Activated CD4-positive, alpha-beta T cell treated with anti-CD3 and anti-CD28 coated beads, Interleukin-2, amount 10 ng/mL, durations not matched to agents 24 days and 14 days (primary cell): Measurements from ENCODE around the gene KCNJ6. TPM values are rescaled to one million over a fixed set of nuclear protein-coding genes. Genes with fewer than 3 reads are reported as not detected.

Experiments
- DNase-seq: peaks from one replicate; pipeline ENCODE4 v3.0.0; 2022
- H3K27ac Mint-ChIP-seq: one replicate; pipeline ENCODE4 v1.8.0; 2022; ENCODE audit warnings: mild to moderate bottlenecking, mixed read lengths
- H3K27me3 Mint-ChIP-seq: one replicate; pipeline ENCODE4 v1.8.0; 2022; ENCODE audit warnings: mixed read lengths
- H3K36me3 Mint-ChIP-seq: one replicate; pipeline ENCODE4 v1.8.0; 2022; ENCODE audit warnings: low read depth, mild to moderate bottlenecking, mixed read lengths
- H3K4me1 Mint-ChIP-seq: one replicate; pipeline ENCODE4 v1.8.0; 2021; ENCODE audit warnings: mixed read lengths
- H3K4me3 Mint-ChIP-seq: one replicate; pipeline ENCODE4 v1.8.0; 2022; ENCODE audit warnings: mild to moderate bottlenecking, moderate library complexity, mixed read lengths
- H3K9me3 Mint-ChIP-seq: one replicate; pipeline ENCODE4 v1.8.0; 2021; ENCODE audit warnings: mixed read lengths
- intact Hi-C: fragments of 100-400 bp; cut with micrococcal nuclease; formaldehyde crosslinking; loops from one replicate; pipeline ENCODE4 v1.15.1; 2023
- total RNA-seq: library from RNA; stranded (reverse); gene quantifications from 2 replicates; pipeline ENCODE4 v1.2.3, GENCODE V29; 2022

The KCNJ6 gene
- total RNA-seq, 1 donor from 2014 or later, result not detected

- no peaks in the 10 kb centered on the region for H3K9me3 Mint-ChIP-seq
- H3K4me1 Mint-ChIP-seq, result no peaks in the 10 kb centered on the region
- no peaks in the 10 kb centered on the region for H3K36me3 Mint-ChIP-seq
These were observed 73.9 kb downstream of the KCNJ6 start for GRCh38 chr21:37842163-37842919.

DNA sequence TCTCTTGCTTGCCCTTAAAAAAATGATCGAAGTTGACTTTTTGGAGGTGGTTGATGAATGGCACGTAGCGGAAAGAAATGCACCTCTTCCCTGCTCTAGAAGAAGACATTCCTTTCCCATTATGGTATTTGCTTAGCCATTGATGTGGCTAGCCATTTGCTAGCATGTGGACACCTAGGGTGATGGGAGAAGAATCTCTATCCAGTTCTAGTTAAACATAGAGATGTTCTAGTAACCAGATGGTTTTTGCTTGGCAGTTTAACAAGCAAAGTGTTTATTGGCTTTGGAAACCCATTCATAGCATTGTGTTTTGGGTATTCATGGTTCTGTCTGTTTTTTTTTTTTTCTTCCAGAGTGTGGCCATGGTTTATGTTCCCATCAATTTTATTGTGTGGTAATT, 78.9 kb downstream of the KCNJ6 start:
- Mint-ChIP-seq H3K4me1 (no peaks in the 10 kb centered on the region), H3K27ac (no peak overlapping the region), H3K9me3 (no peaks in the 10 kb centered on the region), H3K27me3 (no peaks in the 10 kb centered on the region), H3K36me3 (no peaks in the 10 kb centered on the region), H3K4me3 (no peak overlapping the region)
- no peak for DNase-seq
- intact Hi-C loops, result no loop called here

More at GRCh38 chr21:37842163-37842919, 73.9 kb downstream of the KCNJ6 start:
- Mint-ChIP-seq H3K27me3 (no peaks in the 10 kb centered on the region), H3K4me3 (no peak overlapping the region), H3K27ac (no peak overlapping the region)
- intact Hi-C loops, result no loop called here
- no peak for DNase-seq

DNA sequence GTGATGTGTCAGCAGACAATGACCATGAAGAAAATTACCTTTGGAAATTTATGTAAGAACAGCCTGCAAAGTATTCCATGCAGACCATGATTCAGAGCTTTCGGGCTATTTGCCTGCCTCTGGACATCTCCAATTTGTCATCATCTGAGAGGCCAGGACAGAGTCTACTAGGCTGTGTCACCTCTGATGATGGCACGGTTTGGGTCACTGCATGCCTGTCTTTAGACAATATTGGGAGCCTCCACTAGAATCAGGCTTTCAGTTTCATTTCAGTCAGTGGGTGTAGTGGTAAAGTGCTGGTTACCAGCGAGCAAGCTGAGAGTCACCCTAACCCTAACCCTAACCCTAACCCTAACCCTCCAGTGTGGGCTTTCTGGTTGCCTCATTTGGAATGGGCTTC, 80.8 kb downstream of the KCNJ6 start:
- H3K9me3 Mint-ChIP-seq, result no peaks in the 10 kb centered on the region
- H3K4me1 Mint-ChIP-seq, result no peaks in the 10 kb centered on the region
- intact Hi-C loops, result no loop called here
- H3K4me3 Mint-ChIP-seq, result no peak overlapping the region
- H3K27ac Mint-ChIP-seq, result no peak overlapping the region
- H3K27me3 Mint-ChIP-seq, result no peaks in the 10 kb centered on the region
- DNase-seq, result no peak
- H3K36me3 Mint-ChIP-seq, result no peaks in the 10 kb centered on the region

DNA sequence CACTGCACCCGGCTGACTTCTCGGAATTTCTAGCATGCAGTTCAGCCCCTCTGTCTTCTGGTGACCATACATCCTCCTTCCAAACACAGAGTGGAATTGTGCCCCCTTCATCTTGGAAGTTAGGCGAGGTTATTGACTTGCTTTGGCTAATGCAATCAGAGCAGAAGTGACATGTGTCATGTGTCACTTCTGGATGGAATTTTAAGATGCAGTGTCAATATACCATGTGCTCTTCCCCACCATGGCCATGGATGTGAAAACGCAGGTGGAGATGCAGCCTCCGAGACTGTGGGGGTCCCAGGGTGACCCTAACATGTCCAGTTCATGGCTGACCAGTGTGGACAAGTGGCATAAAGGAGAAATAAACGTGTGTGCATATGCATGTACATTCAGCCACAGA, 83.0 kb downstream of the KCNJ6 start:
- Mint-ChIP-seq H3K27me3 (no peaks in the 10 kb centered on the region), H3K27ac (no peak overlapping the region), H3K36me3 (no peaks in the 10 kb centered on the region), H3K4me1 (no peaks in the 10 kb centered on the region), H3K4me3 (no peak overlapping the region), H3K9me3 (no peaks in the 10 kb centered on the region)
- no peak for DNase-seq
- intact Hi-C loops, result no loop called here

DNA sequence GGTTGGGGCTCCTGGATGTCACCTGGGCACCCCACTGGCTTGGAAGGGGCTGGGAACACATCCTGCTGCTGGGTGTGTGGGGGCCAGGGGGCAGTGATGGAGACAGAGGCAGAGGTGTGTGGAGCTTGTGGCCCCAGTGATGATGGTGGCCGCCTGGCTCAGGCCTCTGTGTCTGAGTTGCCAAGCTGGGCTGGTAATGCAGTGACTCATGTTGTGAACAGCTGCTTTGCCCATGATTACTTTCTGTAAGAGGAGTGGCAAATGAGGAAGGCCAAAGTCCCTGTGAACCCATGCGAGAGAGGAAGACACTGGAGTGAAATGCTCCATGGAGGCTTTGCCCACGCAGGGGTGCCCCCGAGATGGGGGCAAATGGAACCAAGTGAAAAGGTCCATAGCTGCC, 86.8 kb downstream of the KCNJ6 start:
- no peak for DNase-seq
- no peaks in the 10 kb centered on the region for H3K27me3 Mint-ChIP-seq
- no peak overlapping the region for H3K4me3 Mint-ChIP-seq
- no peaks in the 10 kb centered on the region for H3K4me1 Mint-ChIP-seq
- no peaks in the 10 kb centered on the region for H3K9me3 Mint-ChIP-seq
- intact Hi-C loops, result no loop called here
- H3K27ac Mint-ChIP-seq, result no peak overlapping the region
- no peaks in the 10 kb centered on the region for H3K36me3 Mint-ChIP-seq

DNA sequence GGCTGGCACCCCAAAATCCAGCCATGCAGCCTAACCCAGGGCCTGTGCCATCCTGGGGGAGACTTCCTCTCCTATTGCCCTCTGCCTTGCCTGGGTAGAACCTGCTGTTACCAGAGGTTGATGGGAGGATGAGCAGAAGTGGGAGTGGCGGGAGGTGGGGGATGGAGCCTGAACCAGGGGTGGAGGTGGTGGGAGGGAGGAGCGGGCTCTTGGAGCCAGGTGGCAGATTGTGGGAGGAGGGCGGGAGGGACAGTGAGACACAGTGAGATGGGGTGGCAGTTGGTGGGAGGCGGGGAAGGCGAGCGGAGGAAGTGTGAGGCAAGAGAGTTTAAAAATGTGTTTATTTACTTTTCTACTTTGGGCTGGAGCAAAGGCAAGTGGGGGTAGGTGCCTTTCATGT, 87.3 kb downstream of the KCNJ6 start:
- no peak overlapping the region for H3K27ac Mint-ChIP-seq
- H3K4me3 Mint-ChIP-seq, result no peak overlapping the region
- H3K27me3 Mint-ChIP-seq, result no peaks in the 10 kb centered on the region
- no peaks in the 10 kb centered on the region for H3K9me3 Mint-ChIP-seq
- intact Hi-C loops, result no loop called here
- no peaks in the 10 kb centered on the region for H3K4me1 Mint-ChIP-seq
- H3K36me3 Mint-ChIP-seq, result no peaks in the 10 kb centered on the region
- DNase-seq, result no peak

- Mint-ChIP-seq H3K27me3 (no peaks in the 10 kb centered on the region), H3K36me3 (no peaks in the 10 kb centered on the region), H3K4me3 (no peak overlapping the region), H3K4me1 (no peaks in the 10 kb centered on the region), H3K27ac (no peak overlapping the region), H3K9me3 (no peaks in the 10 kb centered on the region)
- no peak for DNase-seq
- intact Hi-C loops, result no loop called here
These were observed 87.7 kb downstream of the KCNJ6 start for GRCh38 chr21:37828556-37828955.

- no peak for DNase-seq
- Mint-ChIP-seq H3K27me3 (no peaks in the 10 kb centered on the region), H3K4me3 (no peak overlapping the region), H3K4me1 (no peaks in the 10 kb centered on the region), H3K27ac (no peak overlapping the region), H3K36me3 (no peaks in the 10 kb centered on the region), H3K9me3 (no peaks in the 10 kb centered on the region)
- intact Hi-C loops, result no loop called here
These were observed 88.3 kb downstream of the KCNJ6 start for GRCh38 chr21:37827913-37828312.

DNA sequence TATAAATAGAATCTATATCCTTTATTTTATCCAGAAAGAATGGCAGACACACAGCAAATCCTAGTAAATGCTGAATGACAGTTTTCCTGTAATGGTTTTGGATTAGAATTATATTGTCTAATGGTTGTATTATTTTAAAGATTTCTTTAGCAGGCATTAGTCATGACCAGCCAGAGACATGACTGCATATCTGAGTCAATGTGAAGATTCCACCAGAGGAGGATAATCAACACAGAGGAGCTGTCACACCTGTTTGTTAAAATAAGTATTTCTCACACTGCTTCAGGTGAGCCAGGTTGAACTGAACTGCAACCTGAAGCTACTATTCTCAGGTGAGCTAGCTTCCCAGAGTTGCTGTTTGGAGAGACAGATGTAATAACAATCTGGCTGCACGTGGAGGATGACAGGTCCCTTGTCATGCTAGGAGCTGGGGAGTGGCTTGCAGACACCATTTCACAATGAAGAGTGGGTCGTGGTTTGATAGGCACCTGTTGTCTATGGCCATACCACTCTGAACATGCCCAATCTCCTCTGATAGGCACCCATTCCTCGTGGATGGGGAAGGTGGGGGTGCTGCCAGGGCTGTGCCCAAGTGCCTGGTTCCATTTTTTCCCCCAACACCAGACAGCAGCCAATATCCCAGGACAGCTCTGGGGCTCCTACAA, 94.3 kb downstream of the KCNJ6 start:
- Mint-ChIP-seq H3K27me3 (peaks cover under 1% of the 10 kb centered on the region), H3K36me3 (no peaks in the 10 kb centered on the region), H3K4me1 (no peaks in the 10 kb centered on the region), H3K27ac (no peak overlapping the region), H3K4me3 (no peak overlapping the region), H3K9me3 (no peaks in the 10 kb centered on the region)
- intact Hi-C loops, result no loop called here
- no peak for DNase-seq

DNA sequence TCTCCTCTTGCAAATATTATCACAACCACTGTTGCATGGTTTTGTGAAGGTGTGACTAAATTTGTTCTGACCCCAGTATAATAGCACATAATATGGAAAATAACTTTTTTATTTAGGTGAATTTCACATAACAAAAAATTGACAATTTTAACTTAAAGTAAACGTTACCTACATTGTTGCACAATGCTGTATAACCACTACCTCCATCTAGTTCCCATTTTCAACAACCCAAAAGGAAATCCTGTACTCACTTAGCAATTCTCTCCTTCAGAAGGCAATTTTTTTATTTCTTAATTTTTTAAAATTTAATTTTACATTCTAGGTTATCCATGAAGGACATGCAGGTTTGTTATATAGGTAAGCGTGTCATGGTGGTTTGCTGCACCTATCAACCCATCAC, 95.2 kb downstream of the KCNJ6 start:
- H3K36me3 Mint-ChIP-seq, result no peaks in the 10 kb centered on the region
- H3K27ac Mint-ChIP-seq, result no peak overlapping the region
- peaks cover 1% of the 10 kb centered on the region for H3K27me3 Mint-ChIP-seq
- DNase-seq, result no peak
- intact Hi-C loops, result no loop called here
- no peaks in the 10 kb centered on the region for H3K9me3 Mint-ChIP-seq
- H3K4me3 Mint-ChIP-seq, result no peak overlapping the region
- no peaks in the 10 kb centered on the region for H3K4me1 Mint-ChIP-seq

DNA sequence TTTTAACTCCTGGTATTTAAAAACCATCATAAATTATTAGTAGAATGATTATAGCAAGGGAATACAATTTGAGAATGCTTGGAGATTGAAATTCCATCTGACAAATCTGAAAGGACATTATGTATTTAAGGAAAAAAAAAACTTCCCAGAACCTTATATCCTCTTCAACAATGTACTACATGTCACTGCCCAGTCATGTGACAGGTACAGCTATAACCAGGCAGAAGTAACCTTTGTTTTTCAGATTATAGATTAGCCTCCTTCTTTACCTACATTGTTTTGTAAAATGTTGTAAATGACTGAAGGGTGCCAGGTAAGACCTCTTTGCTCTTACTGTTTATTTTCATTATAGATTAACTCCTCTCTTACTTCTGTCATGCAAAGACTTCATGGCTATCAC, 96.9 kb downstream of the KCNJ6 start:
- Mint-ChIP-seq H3K9me3 (no peaks in the 10 kb centered on the region), H3K27me3 (peaks cover 1% of the 10 kb centered on the region), H3K36me3 (no peaks in the 10 kb centered on the region), H3K27ac (no peak overlapping the region), H3K4me1 (no peaks in the 10 kb centered on the region), H3K4me3 (no peak overlapping the region)
- no peak for DNase-seq
- intact Hi-C loops, result no loop called here

- H3K36me3 Mint-ChIP-seq, result no peaks in the 10 kb centered on the region
- intact Hi-C loops, result no loop called here
- DNase-seq, result no peak
- no peaks in the 10 kb centered on the region for H3K4me1 Mint-ChIP-seq
- H3K4me3 Mint-ChIP-seq, result no peak overlapping the region
- H3K27me3 Mint-ChIP-seq, result peaks cover 1% of the 10 kb centered on the region
- no peak overlapping the region for H3K27ac Mint-ChIP-seq
- no peaks in the 10 kb centered on the region for H3K9me3 Mint-ChIP-seq
These were observed 99.0 kb downstream of the KCNJ6 start for GRCh38 chr21:37817242-37817641.

DNA sequence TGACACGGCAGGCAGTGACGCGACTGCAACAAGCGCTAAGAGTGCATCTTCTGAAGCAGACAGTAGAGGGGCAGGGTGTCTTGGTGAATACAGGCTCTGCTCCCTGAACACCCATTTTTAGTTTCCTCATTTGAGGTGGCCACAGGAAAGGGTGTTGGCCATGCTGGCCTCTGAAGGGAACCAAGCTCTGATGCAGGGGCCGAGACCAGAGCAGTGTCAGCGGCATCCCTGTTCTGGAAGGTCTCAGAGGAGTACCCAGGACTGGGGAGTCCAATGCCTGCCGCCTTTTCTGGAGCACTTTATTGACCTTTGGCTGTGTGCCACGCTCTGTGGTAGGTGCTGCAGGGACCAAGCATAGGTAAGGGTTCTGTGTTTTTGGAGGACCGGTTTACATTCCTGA, 100.4 kb downstream of the KCNJ6 start:
- Mint-ChIP-seq H3K27ac (no peak overlapping the region), H3K9me3 (no peaks in the 10 kb centered on the region), H3K36me3 (no peaks in the 10 kb centered on the region), H3K27me3 (peaks cover 1% of the 10 kb centered on the region), H3K4me3 (no peak overlapping the region), H3K4me1 (no peaks in the 10 kb centered on the region)
- intact Hi-C loops, result no loop called here
- DNase-seq, result no peak

DNA sequence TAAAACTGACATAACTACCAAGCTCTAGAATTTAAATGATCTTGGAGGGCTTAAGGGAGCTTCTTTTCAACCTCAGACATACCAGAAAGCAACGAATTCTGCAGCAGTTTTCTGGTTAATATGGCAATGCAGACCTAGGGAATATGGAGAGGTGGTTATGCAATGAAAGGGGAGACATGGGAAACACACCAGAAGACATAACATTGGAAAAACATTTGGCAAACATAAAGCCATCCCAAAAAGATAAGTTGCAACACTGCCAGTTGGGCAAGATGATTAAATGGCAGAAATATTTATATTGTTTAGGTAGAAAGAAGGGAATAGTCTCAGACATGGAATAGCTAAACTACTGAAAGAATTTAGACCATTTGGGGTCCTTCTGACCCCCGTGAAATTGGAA, 104.5 kb downstream of the KCNJ6 start:
- H3K27me3 Mint-ChIP-seq, result no peaks in the 10 kb centered on the region
- no peaks in the 10 kb centered on the region for H3K9me3 Mint-ChIP-seq
- DNase-seq, result no peak
- no peaks in the 10 kb centered on the region for H3K36me3 Mint-ChIP-seq
- intact Hi-C loops, result no loop called here
- H3K4me3 Mint-ChIP-seq, result no peak overlapping the region
- H3K27ac Mint-ChIP-seq, result no peak overlapping the region
- no peaks in the 10 kb centered on the region for H3K4me1 Mint-ChIP-seq

DNA sequence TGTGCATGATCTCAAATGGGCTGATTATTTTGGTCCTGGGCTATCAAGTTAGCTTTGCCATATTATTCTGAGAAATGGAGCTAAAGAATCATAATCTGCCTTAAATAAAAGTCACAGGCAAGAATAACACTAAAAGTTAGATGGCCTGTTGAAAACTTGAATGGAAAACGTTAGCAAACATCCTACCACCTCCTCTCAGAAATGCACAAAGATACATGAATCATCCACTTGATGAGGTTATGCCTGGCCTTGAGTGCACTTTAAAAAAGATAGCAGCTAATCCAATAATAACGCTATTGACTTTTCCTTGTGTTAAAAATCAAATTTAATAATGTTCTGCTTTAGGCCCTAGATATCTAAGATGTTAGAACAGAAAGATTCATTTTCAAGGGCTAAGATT, 108.0 kb downstream of the KCNJ6 start:
- H3K4me1 Mint-ChIP-seq, result no peaks in the 10 kb centered on the region
- no peaks in the 10 kb centered on the region for H3K27me3 Mint-ChIP-seq
- no peaks in the 10 kb centered on the region for H3K9me3 Mint-ChIP-seq
- no peak overlapping the region for H3K27ac Mint-ChIP-seq
- no peaks in the 10 kb centered on the region for H3K36me3 Mint-ChIP-seq
- intact Hi-C loops, result no loop called here
- no peak for DNase-seq
- no peak overlapping the region for H3K4me3 Mint-ChIP-seq
